Fibroblast of mammary gland (primary cell): ENCODE data around the gene NOSTRIN.

Experiments used
- DNase-seq: peaks from one replicate; pipeline ENCODE4 v3.0.0-alpha.2; 2010; ENCODE audit warnings: low read depth
- H3K4me3 ChIP-seq: 2 replicates; pipeline ENCODE4 v1.5.1; 2011; ENCODE audit warnings: low read depth, mild to moderate bottlenecking, low read length, moderate library complexity; ENCODE audit not compliant: control insufficient read depth
- CTCF ChIP-seq: conservative IDR thresholded peaks from 2 replicates; pipeline ENCODE4 v1.5.1; 2011; ENCODE audit warnings: low read depth, low read length, inconsistent platforms; ENCODE audit not compliant: control insufficient read depth, insufficient read depth

The NOSTRIN gene

DNA sequence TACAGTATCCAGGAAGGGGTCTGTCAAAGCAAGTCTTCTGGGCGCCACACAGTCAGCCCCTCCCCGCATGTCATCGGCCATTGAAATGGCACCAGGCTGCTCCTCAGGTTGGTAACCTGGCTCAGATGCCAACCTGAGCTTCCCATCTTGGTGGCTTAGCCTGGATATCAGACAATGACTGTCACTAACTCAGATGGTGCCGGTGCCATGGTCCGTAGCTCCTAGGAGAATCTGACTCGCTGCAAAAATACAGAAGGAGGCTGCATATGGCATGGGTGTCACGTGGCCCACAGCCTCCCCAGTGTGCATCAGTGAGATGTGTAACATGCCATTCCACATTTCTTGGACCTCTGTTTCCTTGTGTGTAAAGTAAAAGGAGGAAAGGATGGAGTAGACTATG, 3.2 kb downstream of the NOSTRIN start:
- DNase-seq = no peak
- TF ChIP-seq CTCF = no peak
- no peak overlapping the region for H3K4me3 ChIP-seq

GRCh38 chr2:168809537-168809936, 7.1 kb downstream of the NOSTRIN start:
- no peak for DNase-seq
- no peak for TF ChIP-seq CTCF

GRCh38 chr2:168810235-168810634, 7.8 kb downstream of the NOSTRIN start:
- no peak for DNase-seq
- no peak overlapping the region for H3K4me3 ChIP-seq
- TF ChIP-seq CTCF = no peak

More at GRCh38 chr2:168809537-168809936, 7.1 kb downstream of the NOSTRIN start:
- H3K4me3 ChIP-seq = no peak overlapping the region

GRCh38 chr2:168811696-168812095, 9.3 kb downstream of the NOSTRIN start:
- no peak overlapping the region for H3K4me3 ChIP-seq
- no peak for DNase-seq
- TF ChIP-seq CTCF = no peak

DNA sequence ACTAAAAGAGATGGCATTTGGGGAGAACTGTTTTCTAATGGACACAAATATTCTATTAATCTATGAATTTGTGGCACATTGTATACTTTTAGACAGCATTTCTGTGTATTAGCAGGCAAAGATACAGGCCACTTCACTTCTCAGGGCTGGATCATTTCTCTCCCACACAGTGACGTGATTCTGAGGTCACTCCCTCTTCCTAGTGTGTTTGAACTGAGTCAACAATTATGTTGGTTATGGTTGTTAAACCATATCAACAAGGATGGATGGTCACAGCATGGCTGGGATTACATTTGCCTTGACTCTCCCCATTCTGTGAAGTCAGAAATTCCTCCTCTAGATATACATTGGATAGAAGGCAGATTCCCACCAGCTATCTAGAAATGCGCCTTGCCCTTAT, 11.6 kb downstream of the NOSTRIN start:
- peak; percentile 36 for DNase-seq
- no peak for TF ChIP-seq CTCF
- no peak overlapping the region for H3K4me3 ChIP-seq

- no peak for TF ChIP-seq CTCF
- H3K4me3 ChIP-seq = no peak overlapping the region
- no peak for DNase-seq
Measured at GRCh38 chr2:168814939-168815907, 12.8 kb downstream of the NOSTRIN start.

DNA sequence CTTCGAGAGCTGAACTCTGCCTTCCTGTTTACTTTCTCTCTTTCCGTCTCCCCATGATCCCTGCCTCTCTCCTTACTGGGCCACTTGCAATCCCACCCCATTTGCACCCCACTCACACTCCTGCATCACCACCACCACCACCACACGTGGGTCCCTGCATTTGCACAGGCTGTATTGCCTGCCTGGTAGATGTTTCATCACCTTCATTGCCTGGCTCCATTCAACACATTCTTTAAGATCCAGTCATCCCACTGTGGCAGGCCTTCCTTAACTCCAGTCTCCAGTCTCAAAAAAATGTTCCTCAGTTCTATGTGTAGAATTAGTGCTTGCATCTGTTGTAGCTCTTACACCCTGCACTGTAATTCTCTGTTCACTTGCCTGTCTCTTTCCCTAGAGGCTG, 13.9 kb downstream of the NOSTRIN start:
- no peak for TF ChIP-seq CTCF
- DNase-seq = peak; percentile 77
- no peak overlapping the region for H3K4me3 ChIP-seq
